ENCODE results near the gene CSNK1G1. TPM values are rescaled to one million over a fixed set of nuclear protein-coding genes. Genes with fewer than 3 reads are reported as not detected.

Gene CSNK1G1
- total and polyA plus RNA-seq, 2 of the 8 experiments (the other 6 are each of a cell fraction or from before 2014, with no cell fraction given): 6.0 to 12.9 TPM

- Histone ChIP-seq H3K27me3 (replicated peaks in 1 of 4; ENCODE audit: control insufficient read depth in 3 of 4, extremely low read depth in 1 of 4, insufficient read depth in 3 of 4, low read length in 3 of 4) (no peaks in the 10 kb centered on the region), H3K56ac (replicated peaks; ENCODE audit: insufficient read length, low read depth, low read length) (no peak overlapping the region), H2AK5ac (ENCODE audit: low read depth, low read length) (no peak overlapping the region), H4K8ac (ENCODE audit: extremely low read depth, insufficient read depth, low read length) (no peak overlapping the region), H3K4me2 (ENCODE audit: insufficient read depth in 1 of 2, low read depth in 2 of 2, low read length in 2 of 2) (no peak overlapping the region), H2BK120ac (replicated peaks; ENCODE audit: low read depth, low read length) (no peak overlapping the region), H4K20me1 (replicated peaks in 1 of 2; ENCODE audit: control insufficient read depth in 1 of 2, insufficient read depth in 2 of 2, low read length in 2 of 2) (no peaks in the 10 kb centered on the region), H3K27ac (ENCODE audit: low read depth, low read length) (no peak overlapping the region), H2BK12ac (ENCODE audit: low read depth, low read length) (no peak overlapping the region), H3K4ac (replicated peaks; ENCODE audit: insufficient read length, low read depth, low read length) (no peak overlapping the region), H3K14ac (ENCODE audit: insufficient read length) (no peak overlapping the region), H3K9ac (replicated peaks in 1 of 4; ENCODE audit: extremely low read depth in 1 of 4, low read depth in 3 of 4, low read length in 3 of 4) (no peak overlapping the region), H3K79me1 (ENCODE audit: low read depth, low read length) (no peaks in the 10 kb centered on the region; the same call in 1 of the 2 replicates), H3K9me3 (ENCODE audit: insufficient read depth in 2 of 2, low read depth in 1 of 2, low read length in 1 of 2) (no peaks in the 10 kb centered on the region), H2AFZ (ENCODE audit: low read length) (no peak overlapping the region), H3K79me2 (ENCODE audit: control insufficient read depth in 1 of 2, insufficient read depth in 2 of 2, low read length in 2 of 2) (no peaks in the 10 kb centered on the region), H2BK5ac (ENCODE audit: low read depth, low read length) (no peak overlapping the region), H3K36me3 (ENCODE audit: control insufficient read depth in 2 of 4, insufficient read depth in 4 of 4, low read length in 3 of 4) (peaks cover 12 to 51% (median 37%) of the 10 kb centered on the region in 4 experiments), H3K18ac (ENCODE audit: extremely low read depth, low read length) (no peak overlapping the region), H3K4me3 (ENCODE audit: extremely low read depth in 1 of 4, insufficient read depth in 2 of 4, low read depth in 3 of 4, low read length in 4 of 4) (no peak overlapping the region), H2BK20ac (ENCODE audit: low read length) (no peak overlapping the region), H4K91ac (replicated peaks; ENCODE audit: insufficient read length, low read length) (no peak overlapping the region), H3K4me1 (replicated peaks in 1 of 4; ENCODE audit: control insufficient read depth in 3 of 4, insufficient read depth in 4 of 4, low read length in 3 of 4) (no peaks in the 10 kb centered on the region), H4K5ac (ENCODE audit: insufficient read length, low read depth, low read length) (no peak overlapping the region), H2BK15ac (ENCODE audit: low read length) (no peak overlapping the region), H3K23ac (ENCODE audit: insufficient read length) (no peak overlapping the region), H3K23me2 (ENCODE audit: low read depth, low read length) (no peaks in the 10 kb centered on the region)
- WGBS, 2 experiments (ENCODE audit: extremely low coverage in 1 of 2, insufficient coverage in 1 of 2, insufficient read length in 1 of 2, insufficient replicate concordance in 2 of 2, low coverage in 1 of 2, low lambda C conversion rate in 2 of 2, missing lambda C conversion rate in 1 of 2): 92% methylated on average over 6 of the region's 6 CpGs; no CpG with 5 or more reads in 1 of the 2 experiments
- POLR2A ChIA-PET (ENCODE audit: partially characterized antibody): no interaction called here
- no peak for DNase-seq (ENCODE audit: low read depth in 1 of 2, low spot score in 2 of 2)
- TF ChIP-seq SP1 (IDR thresholded peaks at IDR 0.05; ENCODE audit: low read depth, low read length) (no peak), POLR2A (IDR thresholded peaks at IDR 0.05; ENCODE audit: control extremely low read depth in 1 of 2, low read depth in 2 of 2, low read length in 2 of 2) (no peak), CTBP2 (IDR thresholded peaks at IDR 0.05; ENCODE audit: borderline replicate concordance, insufficient read depth, insufficient read length, low read length) (no peak), EP300 (IDR thresholded peaks at IDR 0.05; ENCODE audit: borderline replicate concordance in 1 of 2, low read depth in 2 of 2, low read length in 2 of 2) (no peak), JUND (IDR thresholded peaks at IDR 0.05; ENCODE audit: low read length) (no peak), GABPA (IDR thresholded peaks at IDR 0.05; ENCODE audit: borderline replicate concordance, insufficient read depth, low read length) (no peak), POLR2AphosphoS5 (IDR thresholded peaks at IDR 0.05; ENCODE audit: low read depth, low read length) (no peak), HDAC6 (IDR thresholded peaks at IDR 0.05; ENCODE audit: low read depth, low read length) (no peak), SIRT6 (IDR thresholded peaks at IDR 0.05; ENCODE audit: low read length) (no peak), RAD21 (IDR thresholded peaks at IDR 0.05 in 1 of 2, conservative IDR thresholded peaks at IDR 0.05 in 1 of 2; ENCODE audit: low read depth in 2 of 2, low read length in 2 of 2) (no peak)
- FAIRE-seq: no peak
- CTCF ChIA-PET (ENCODE audit: partially characterized antibody): interaction anchor here (0.7 kb wide), 1 partner anchor 529 kb away, joined by 3 read pairs; no protein-coding TSS in a partner anchor
These were observed 228.3 kb downstream of the CSNK1G1 start for GRCh38 chr15:64127521-64128270.
